Liver (tissue), 9 donors: ENCODE data around the gene PWP1. TPM values are rescaled to one million over a fixed set of nuclear protein-coding genes. Genes with fewer than 3 reads are reported as not detected.

Experiments
- DNase-seq: peaks from one replicate; pipeline ENCODE4 v3.0.0-alpha.2; 2017; ENCODE audit warnings: low spot score
- H3K27ac ChIP-seq, 2 donors: one replicate each; pipeline ENCODE4 v1.7.0; 2013; ENCODE audit warnings: inconsistent platforms in 2 of 2, low read length in 2 of 2, control low read depth in 1 of 2, low read depth in 1 of 2, mild to moderate bottlenecking in 1 of 2
- H3K27me3 ChIP-seq, 4 donors: one replicate each; pipeline versions ENCODE4 v1.6.1 to v1.7.0; 2013; ENCODE audit warnings: low read length in 3 of 4, inconsistent platforms in 1 of 4, mild to moderate bottlenecking in 1 of 4, moderate library complexity in 1 of 4; ENCODE audit not compliant: control insufficient read depth in 4 of 4, insufficient read depth in 4 of 4
- H3K36me3 ChIP-seq, 4 donors: one replicate each; pipeline versions ENCODE4 v1.6.1 to v1.7.0; 2013; ENCODE audit warnings: low read length in 3 of 4, mild to moderate bottlenecking in 3 of 4, low read depth in 1 of 4, moderate library complexity in 1 of 4; ENCODE audit not compliant: control insufficient read depth in 4 of 4, insufficient read depth in 3 of 4
- H3K4me1 ChIP-seq, 4 donors: one replicate each; pipeline versions ENCODE4 v1.6.1 to v1.7.0; 2013; ENCODE audit warnings: low read length in 3 of 4, mild to moderate bottlenecking in 3 of 4, moderate library complexity in 1 of 4; ENCODE audit not compliant: control insufficient read depth in 4 of 4, insufficient read depth in 4 of 4
- H3K4me3 ChIP-seq, 3 donors: one replicate each; pipeline versions ENCODE4 v1.6.1 to v1.7.0; 2013; ENCODE audit warnings: low read length in 3 of 3, control low read depth in 1 of 3, low read depth in 1 of 3, mild to moderate bottlenecking in 1 of 3
- H3K9ac ChIP-seq, 2 donors: one replicate each; pipeline ENCODE4 v1.7.0; 2013; ENCODE audit warnings: low read length in 2 of 2, mild to moderate bottlenecking in 2 of 2, moderate library complexity in 2 of 2, control low read depth in 1 of 2, low read depth in 1 of 2
- H3K9me3 ChIP-seq, 4 donors: one replicate each; pipeline versions ENCODE4 v1.6.1 to v1.7.0; 2013; ENCODE audit warnings: low read length in 3 of 4; ENCODE audit not compliant: control insufficient read depth in 4 of 4
- FOXA2 ChIP-seq: IDR thresholded peaks from 2 replicates; pipeline ENCODE4 v1.6.1; 2016; ENCODE audit warnings: antibody characterized with exemption
- GABPA ChIP-seq, 2 donors: IDR thresholded peaks in 1 of 2; conservative IDR thresholded peaks in 1 of 2; 2 replicates each; pipeline ENCODE4 v1.6.1; 2016; ENCODE audit warnings: antibody characterized with exemption in 2 of 2, mild to moderate bottlenecking in 1 of 2, moderate library complexity in 1 of 2
- NR2F2 ChIP-seq: IDR thresholded peaks from 2 replicates; pipeline ENCODE4 v1.6.1; 2016; ENCODE audit warnings: antibody characterized with exemption
- YY1 ChIP-seq: IDR thresholded peaks from 2 replicates; pipeline ENCODE4 v1.6.1; 2016; ENCODE audit warnings: antibody characterized with exemption, mild to moderate bottlenecking
- ZBTB33 ChIP-seq: IDR thresholded peaks from 2 replicates; pipeline ENCODE4 v1.6.1; 2016; ENCODE audit warnings: antibody characterized with exemption
- WGBS: extraction: QIAGEN DNeasy Blood & Tissue Kit; methylation state at CpG from one replicate; pipeline ENCODE4 v1.1.7; 2013; 5-methylcytosine and 5-hydroxymethylcytosine counted together
- polyA plus RNA-seq, 2 donors: library from polyadenylated mRNA; stranded (reverse) in 1 of 2; unstranded in 1 of 2; fragments of 200-250 nt in 1 of 2; fragments of >200 nt in 1 of 2; fragmentation: Nextera tagmentation in 1 of 2; extraction: Ambion mirVana in 1 of 2; gene quantifications; one replicate each; pipeline versions ENCODE4 v1.2.1 to v1.2.3, GENCODE V29; 2013 to 2015
- total RNA-seq, 2 donors: library from RNA; depleted of rRNA; stranded (reverse); fragments of >200 nt; gene quantifications; one replicate each; pipeline ENCODE4 v1.2.3, GENCODE V29; 2014
- TF ChIP-seq, protein P1 (sequence below): IDR thresholded peaks from 2 replicates; pipeline ENCODE4 v1.6.1; 2016; ENCODE audit warnings: antibody characterized with exemption, mild to moderate bottlenecking
- donor health status: healthy.
- donor health status: healthy.
- donor health status: healthy.
- donor health status: healthy.
- donor health status: healthy.

Gene PWP1
- total and polyA plus RNA-seq, 4 donors, result 17.5 to 39.0 (median 26.9) TPM

DNA sequence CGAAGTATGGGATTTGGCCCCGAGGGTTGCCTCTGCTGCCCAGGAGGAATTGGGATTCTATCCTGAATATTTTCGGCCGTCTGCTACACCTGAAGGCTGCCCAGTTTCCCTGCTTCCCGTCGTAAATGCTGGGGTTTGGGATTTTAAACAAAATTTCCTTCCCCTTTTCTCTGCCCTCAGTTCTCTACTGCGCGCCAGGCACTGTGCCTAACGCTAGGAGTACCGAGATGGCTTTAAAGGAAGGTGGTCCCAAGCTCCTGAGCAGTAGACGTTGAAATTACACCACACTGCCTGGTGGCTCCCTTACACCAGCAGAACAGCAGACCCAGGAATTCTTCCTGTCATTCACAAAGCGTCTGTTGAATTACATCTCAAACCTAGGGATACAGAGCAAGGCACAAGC, 75.9 kb downstream of the PWP1 start:
- H3K27ac ChIP-seq, result no peak overlapping the region
- TF ChIP-seq FOXA2 (no peak), NR2F2 (no peak), ZBTB33 (peak; percentile 1), GABPA (IDR thresholded peaks at IDR 0.05 in 1 of 2, conservative IDR thresholded peaks at IDR 0.05 in 1 of 2) (no peak), YY1 (no peak)
- TF ChIP-seq, protein P1, sequence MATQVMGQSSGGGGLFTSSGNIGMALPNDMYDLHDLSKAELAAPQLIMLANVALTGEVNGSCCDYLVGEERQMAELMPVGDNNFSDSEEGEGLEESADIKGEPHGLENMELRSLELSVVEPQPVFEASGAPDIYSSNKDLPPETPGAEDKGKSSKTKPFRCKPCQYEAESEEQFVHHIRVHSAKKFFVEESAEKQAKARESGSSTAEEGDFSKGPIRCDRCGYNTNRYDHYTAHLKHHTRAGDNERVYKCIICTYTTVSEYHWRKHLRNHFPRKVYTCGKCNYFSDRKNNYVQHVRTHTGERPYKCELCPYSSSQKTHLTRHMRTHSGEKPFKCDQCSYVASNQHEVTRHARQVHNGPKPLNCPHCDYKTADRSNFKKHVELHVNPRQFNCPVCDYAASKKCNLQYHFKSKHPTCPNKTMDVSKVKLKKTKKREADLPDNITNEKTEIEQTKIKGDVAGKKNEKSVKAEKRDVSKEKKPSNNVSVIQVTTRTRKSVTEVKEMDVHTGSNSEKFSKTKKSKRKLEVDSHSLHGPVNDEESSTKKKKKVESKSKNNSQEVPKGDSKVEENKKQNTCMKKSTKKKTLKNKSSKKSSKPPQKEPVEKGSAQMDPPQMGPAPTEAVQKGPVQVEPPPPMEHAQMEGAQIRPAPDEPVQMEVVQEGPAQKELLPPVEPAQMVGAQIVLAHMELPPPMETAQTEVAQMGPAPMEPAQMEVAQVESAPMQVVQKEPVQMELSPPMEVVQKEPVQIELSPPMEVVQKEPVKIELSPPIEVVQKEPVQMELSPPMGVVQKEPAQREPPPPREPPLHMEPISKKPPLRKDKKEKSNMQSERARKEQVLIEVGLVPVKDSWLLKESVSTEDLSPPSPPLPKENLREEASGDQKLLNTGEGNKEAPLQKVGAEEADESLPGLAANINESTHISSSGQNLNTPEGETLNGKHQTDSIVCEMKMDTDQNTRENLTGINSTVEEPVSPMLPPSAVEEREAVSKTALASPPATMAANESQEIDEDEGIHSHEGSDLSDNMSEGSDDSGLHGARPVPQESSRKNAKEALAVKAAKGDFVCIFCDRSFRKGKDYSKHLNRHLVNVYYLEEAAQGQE, result no peak
- no peaks in the 10 kb centered on the region for H3K27me3 ChIP-seq
- peaks cover 3 to 10% (median 4%) of the 10 kb centered on the region in 4 donors for H3K36me3 ChIP-seq
- peaks cover 2 to 25% (median 22%) of the 10 kb centered on the region in 4 donors for H3K4me1 ChIP-seq
- H3K4me3 ChIP-seq, result peak overlapping the region; percentile 49 to 98 (median 77)
- no peak for DNase-seq
- WGBS, result 6% methylated on average over 12 of the region's 12 CpGs
- peak overlapping the region in 1 of 2 donors; percentile 29 for H3K9ac ChIP-seq
- no peaks in the 10 kb centered on the region for H3K9me3 ChIP-seq

Other genes starting within 250 kb of the PWP1 start
- 1 to 10 TPM; 6.2 to 7.5 TPM for gene PRDM4, start 75.3 kb downstream of the PWP1 start, total RNA-seq
- gene PRDM4, start 75.3 kb downstream of the PWP1 start, polyA plus RNA-seq, result 1 to 10 TPM; 2.3 to 5.0 TPM
- gene ASCL4, start 88.9 kb downstream of the PWP1 start, total RNA-seq, result under 1 TPM in 1 of 2 donors, not detected in 1; under 0.01 TPM
- gene ASCL4, start 88.9 kb downstream of the PWP1 start, polyA plus RNA-seq, result not detected